ENCODE measurements around the gene KIF26B. TPM values are rescaled to one million over a fixed set of nuclear protein-coding genes. Genes with fewer than 3 reads are reported as not detected.

Gene KIF26B
- total and polyA plus RNA-seq, 10 of the 15 experiments (the other 5 are each of a cell fraction or from before 2014, with no cell fraction given), result 0.35 to 11.6 (median 2.2) TPM

GRCh38 chr1:245493029-245493428 lies 338.2 kb downstream of the KIF26B start:
- ChIA-PET RAD21 (ENCODE audit: unreplicated experiment) (no interaction called here), POLR2A (no interaction called here), SMC1A (ENCODE audit: uncharacterized antibody, unreplicated experiment) (no interaction called here), CTCF (no interaction called here)
- Histone ChIP-seq H3K4me3 (no peak overlapping the region), H3K4me1 (ENCODE audit: control insufficient read depth, insufficient read depth, low read length) (no peaks in the 10 kb centered on the region), H3K27me3 (replicated peaks in 1 of 2; ENCODE audit: control insufficient read depth in 2 of 2, insufficient read depth in 2 of 2, low read length in 1 of 2) (no peaks in the 10 kb centered on the region), H3K79me2 (ENCODE audit: control insufficient read depth, insufficient read depth, low read length) (no peaks in the 10 kb centered on the region), H3K36me3 (ENCODE audit: control insufficient read depth in 2 of 2, insufficient read depth in 2 of 2, low read length in 1 of 2) (no peaks in the 10 kb centered on the region), H3K27ac (ENCODE audit: control insufficient read depth, insufficient read depth) (no peak overlapping the region), H3K9me3 (replicated peaks; ENCODE audit: control insufficient read depth, insufficient read depth, low read length) (no peaks in the 10 kb centered on the region), H3K4me2 (ENCODE audit: control insufficient read depth, insufficient read depth) (no peak overlapping the region), H3K9ac (ENCODE audit: control insufficient read depth, insufficient read depth, low read length) (no peak overlapping the region), H4K20me1 (ENCODE audit: control insufficient read depth, insufficient read depth) (no peaks in the 10 kb centered on the region), H2AFZ (ENCODE audit: control insufficient read depth, low read depth, low read length) (no peak overlapping the region)
- intact Hi-C loops (cut with micrococcal nuclease; ENCODE audit: unreplicated experiment), result no loop called here
- FAIRE-seq, result no peak
- in situ Hi-C loops (cut with MboI), result no loop called here
- ATAC-seq, result peak; percentile 48; the same call in 1 of the 3 replicates
- no TSS peak for BruUV-seq (replicated peaks)
- WGBS (ENCODE audit: insufficient coverage, insufficient replicate concordance, low lambda C conversion rate, missing lambda C conversion rate), result 10% methylated on average over 5 of the region's 5 CpGs
- TF ChIP-seq E2F4 (IDR thresholded peaks at IDR 0.05; ENCODE audit: low read depth, low read length) (no peak), CTCF (IDR thresholded peaks at IDR 0.05 in 2 of 3, conservative IDR thresholded peaks at IDR 0.05 in 1 of 3; ENCODE audit: control insufficient read depth in 2 of 3, extremely low read depth in 1 of 3, insufficient read depth in 1 of 3, low read depth in 3 of 3, low read length in 3 of 3) (peak in 2 of 3 experiments; percentile 7 to 19; a peak in 2 of 6 replicates)
- no peak for DNase-seq (ENCODE audit: low read depth, low spot score)

- no peak overlapping the region for H3K4me2 ChIP-seq (ENCODE audit: control insufficient read depth, insufficient read depth)
- RAD21 ChIA-PET (ENCODE audit: unreplicated experiment), result no interaction called here
- 58% methylated on average over 5 of the region's 5 CpGs for WGBS (ENCODE audit: insufficient coverage, insufficient replicate concordance, low lambda C conversion rate, missing lambda C conversion rate)
- H2AFZ ChIP-seq (ENCODE audit: control insufficient read depth, low read depth, low read length), result no peak overlapping the region
- H3K9me3 ChIP-seq (replicated peaks; ENCODE audit: control insufficient read depth, insufficient read depth, low read length), result no peaks in the 10 kb centered on the region
- DNase-seq (ENCODE audit: low read depth, low spot score) (no peak), ATAC-seq (no peak), FAIRE-seq (no peak)
- no peaks in the 10 kb centered on the region for H4K20me1 ChIP-seq (ENCODE audit: control insufficient read depth, insufficient read depth)
- H3K27me3 ChIP-seq (replicated peaks in 1 of 2; ENCODE audit: control insufficient read depth in 2 of 2, insufficient read depth in 2 of 2, low read length in 1 of 2), result no peaks in the 10 kb centered on the region
- no peak overlapping the region for H3K4me3 ChIP-seq
- SMC1A ChIA-PET (ENCODE audit: uncharacterized antibody, unreplicated experiment), result no interaction called here
- no peaks in the 10 kb centered on the region for H3K79me2 ChIP-seq (ENCODE audit: control insufficient read depth, insufficient read depth, low read length)
- BruUV-seq (replicated peaks), result no TSS peak
- CTCF ChIA-PET, result no interaction called here
- no peak overlapping the region for H3K9ac ChIP-seq (ENCODE audit: control insufficient read depth, insufficient read depth, low read length)
- POLR2A ChIA-PET, result no interaction called here
- H3K4me1 ChIP-seq (ENCODE audit: control insufficient read depth, insufficient read depth, low read length), result no peaks in the 10 kb centered on the region
- H3K36me3 ChIP-seq (ENCODE audit: control insufficient read depth in 2 of 2, insufficient read depth in 2 of 2, low read length in 1 of 2), result no peaks in the 10 kb centered on the region
- in situ Hi-C loops (cut with MboI), result no loop called here
- intact Hi-C loops (cut with micrococcal nuclease; ENCODE audit: unreplicated experiment), result no loop called here
- H3K27ac ChIP-seq (ENCODE audit: control insufficient read depth, insufficient read depth), result no peak overlapping the region
- no peak for TF ChIP-seq STAT3 (IDR thresholded peaks at IDR 0.05; ENCODE audit: low read depth, low read length)
- TF ChIP-seq BACH1 (IDR thresholded peaks at IDR 0.05; ENCODE audit: borderline replicate concordance), result no peak
- TF ChIP-seq FOXM1 (IDR thresholded peaks at IDR 0.05; ENCODE audit: low read depth, low read length), result no peak
- TF ChIP-seq TBL1XR1 (IDR thresholded peaks at IDR 0.05; ENCODE audit: low read depth, low read length), result no peak
- TF ChIP-seq ASH2L (IDR thresholded peaks at IDR 0.05; ENCODE audit: borderline replicate concordance, low read depth), result no peak
- no peak for TF ChIP-seq TCF7 (IDR thresholded peaks at IDR 0.05; ENCODE audit: borderline replicate concordance)
- TF ChIP-seq CREM (IDR thresholded peaks at IDR 0.05; ENCODE audit: low read depth), result no peak
- TF ChIP-seq MEF2A (IDR thresholded peaks at IDR 0.05; ENCODE audit: insufficient read depth, low read depth, low read length), result no peak
- no peak for TF ChIP-seq MTA2 (IDR thresholded peaks at IDR 0.05; ENCODE audit: low read depth)
- no peak for TF ChIP-seq ZNF24 (IDR thresholded peaks at IDR 0.05)
Observed at GRCh38 chr1:245495681-245496080, 340.9 kb downstream of the KIF26B start.
